ENCODE results near the gene SLFN12L. TPM values are rescaled to one million over a fixed set of nuclear protein-coding genes. Genes with fewer than 3 reads are reported as not detected.
"Not testable (repeated sequence)": the region's sequence is repeated elsewhere in the genome, so short reads cannot be mapped to it uniquely, and the experiment has no call there.

SLFN12L gene
- total RNA-seq, 1 experiment from 2014 or later, result not detected

DNA sequence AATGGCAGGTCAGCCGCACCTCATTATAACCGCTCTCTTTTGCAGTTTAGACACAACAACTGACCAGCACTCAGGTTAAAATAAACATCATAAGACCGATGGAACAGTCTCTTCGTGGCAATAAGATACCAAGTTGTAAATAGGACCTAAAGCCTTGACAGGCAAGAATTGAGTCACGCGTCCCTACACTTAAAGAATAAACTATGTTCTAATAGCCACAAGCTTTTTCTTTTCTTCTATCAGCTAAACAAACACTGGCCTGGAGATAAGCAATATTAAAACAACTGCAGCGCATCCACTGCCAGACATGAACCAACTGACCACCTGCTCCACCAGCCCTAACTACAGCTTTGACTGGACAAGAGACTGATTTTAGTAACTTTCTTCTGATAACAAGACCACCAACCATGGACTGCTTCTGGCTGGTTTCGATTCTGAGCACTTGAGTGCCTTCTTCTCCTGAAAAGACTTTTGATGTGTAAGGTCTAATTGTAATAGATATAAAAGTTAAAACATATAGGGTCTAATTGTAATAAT lies 17.5 kb downstream of the SLFN12L start:
- Histone ChIP-seq H3K4me1 (ENCODE audit: insufficient read depth, low read length) (no peaks in the 10 kb centered on the region), H3K9ac (ENCODE audit: low read length) (no peak overlapping the region), H3K27ac (ENCODE audit: low read length) (no peak overlapping the region), H4K20me1 (ENCODE audit: low read length) (no peaks in the 10 kb centered on the region), H3F3A (ENCODE audit: low read length, unreplicated experiment) (no peaks in the 10 kb centered on the region), H3K9me2 (replicated peaks; ENCODE audit: low read length) (no peaks in the 10 kb centered on the region), H2AFZ (ENCODE audit: low read length) (no peak overlapping the region), H3K79me2 (ENCODE audit: low read length) (no peaks in the 10 kb centered on the region), H3K9me3 (ENCODE audit: low read length) (no peaks in the 10 kb centered on the region), H3K4me3 (ENCODE audit: low read length) (no peak overlapping the region), H3K4me2 (ENCODE audit: low read length) (no peak overlapping the region), H3K27me3 (ENCODE audit: low read length) (peaks cover 4% of the 10 kb centered on the region; the same call in 1 of the 2 replicates), H3K36me3 (ENCODE audit: low read depth, low read length) (no peaks in the 10 kb centered on the region)
- no peak for ATAC-seq
- no TSS peak for BruUV-seq (replicated peaks)
- DNase-seq, result no peak
- TF ChIP-seq, protein P1, sequence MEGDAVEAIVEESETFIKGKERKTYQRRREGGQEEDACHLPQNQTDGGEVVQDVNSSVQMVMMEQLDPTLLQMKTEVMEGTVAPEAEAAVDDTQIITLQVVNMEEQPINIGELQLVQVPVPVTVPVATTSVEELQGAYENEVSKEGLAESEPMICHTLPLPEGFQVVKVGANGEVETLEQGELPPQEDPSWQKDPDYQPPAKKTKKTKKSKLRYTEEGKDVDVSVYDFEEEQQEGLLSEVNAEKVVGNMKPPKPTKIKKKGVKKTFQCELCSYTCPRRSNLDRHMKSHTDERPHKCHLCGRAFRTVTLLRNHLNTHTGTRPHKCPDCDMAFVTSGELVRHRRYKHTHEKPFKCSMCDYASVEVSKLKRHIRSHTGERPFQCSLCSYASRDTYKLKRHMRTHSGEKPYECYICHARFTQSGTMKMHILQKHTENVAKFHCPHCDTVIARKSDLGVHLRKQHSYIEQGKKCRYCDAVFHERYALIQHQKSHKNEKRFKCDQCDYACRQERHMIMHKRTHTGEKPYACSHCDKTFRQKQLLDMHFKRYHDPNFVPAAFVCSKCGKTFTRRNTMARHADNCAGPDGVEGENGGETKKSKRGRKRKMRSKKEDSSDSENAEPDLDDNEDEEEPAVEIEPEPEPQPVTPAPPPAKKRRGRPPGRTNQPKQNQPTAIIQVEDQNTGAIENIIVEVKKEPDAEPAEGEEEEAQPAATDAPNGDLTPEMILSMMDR (conservative IDR thresholded peaks at IDR 0.05; ENCODE audit: low read depth, low read length), result no peak
- intact Hi-C loops (cut with micrococcal nuclease), result no loop called here
- ChIA-PET CTCF (no interaction called here), POLR2A (ENCODE audit: unreplicated experiment) (no interaction called here)

DNA sequence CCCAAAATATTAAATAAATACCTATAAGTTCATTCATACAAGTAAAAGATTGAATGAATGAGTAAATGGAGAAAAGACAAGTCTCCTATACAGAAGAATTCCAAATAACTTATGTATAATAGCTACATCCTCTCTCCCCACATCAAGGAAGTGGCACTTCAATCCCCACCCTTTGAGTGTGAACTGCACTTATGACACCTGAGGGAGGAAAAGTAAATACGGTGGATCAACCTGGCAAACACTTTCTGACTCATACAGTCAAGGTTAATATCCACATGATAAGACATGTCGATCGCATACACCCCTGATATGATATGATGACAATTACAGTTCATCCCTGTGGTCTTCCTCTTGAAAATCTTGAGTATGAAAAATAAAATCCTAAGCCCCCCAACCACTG lies 18.0 kb downstream of the SLFN12L start:
- no peaks in the 10 kb centered on the region for H3F3A ChIP-seq (ENCODE audit: low read length, unreplicated experiment)
- H3K79me2 ChIP-seq (ENCODE audit: low read length), result no peaks in the 10 kb centered on the region
- no peaks in the 10 kb centered on the region for H3K4me1 ChIP-seq (ENCODE audit: insufficient read depth, low read length)
- BruUV-seq (replicated peaks), result no TSS peak
- intact Hi-C loops (cut with micrococcal nuclease), result no loop called here
- no peak overlapping the region for H3K4me3 ChIP-seq (ENCODE audit: low read length)
- TF ChIP-seq EZH2 (IDR thresholded peaks at IDR 0.05; ENCODE audit: low read length, unreplicated experiment), result no peak
- no peak for TF ChIP-seq EZH2phosphoT487 (IDR thresholded peaks at IDR 0.05; ENCODE audit: borderline replicate concordance, low read length)
- TF ChIP-seq, protein P1 (conservative IDR thresholded peaks at IDR 0.05; ENCODE audit: low read depth, low read length), result no peak
- H3K9ac ChIP-seq (ENCODE audit: low read length), result no peak overlapping the region
- no peak for ATAC-seq
- no peak overlapping the region for H2AFZ ChIP-seq (ENCODE audit: low read length)
- no peak overlapping the region for H3K4me2 ChIP-seq (ENCODE audit: low read length)
- no peak for DNase-seq
- no peaks in the 10 kb centered on the region for H3K9me3 ChIP-seq (ENCODE audit: low read length)
- H3K36me3 ChIP-seq (ENCODE audit: low read depth, low read length), result no peaks in the 10 kb centered on the region
- ChIA-PET CTCF (no interaction called here), POLR2A (ENCODE audit: unreplicated experiment) (no interaction called here)
- H3K27ac ChIP-seq (ENCODE audit: low read length), result no peak overlapping the region
- H3K27me3 ChIP-seq (ENCODE audit: low read length), result peaks cover 10% of the 10 kb centered on the region
- H3K9me2 ChIP-seq (replicated peaks; ENCODE audit: low read length), result no peaks in the 10 kb centered on the region
- H4K20me1 ChIP-seq (ENCODE audit: low read length), result no peaks in the 10 kb centered on the region

DNA sequence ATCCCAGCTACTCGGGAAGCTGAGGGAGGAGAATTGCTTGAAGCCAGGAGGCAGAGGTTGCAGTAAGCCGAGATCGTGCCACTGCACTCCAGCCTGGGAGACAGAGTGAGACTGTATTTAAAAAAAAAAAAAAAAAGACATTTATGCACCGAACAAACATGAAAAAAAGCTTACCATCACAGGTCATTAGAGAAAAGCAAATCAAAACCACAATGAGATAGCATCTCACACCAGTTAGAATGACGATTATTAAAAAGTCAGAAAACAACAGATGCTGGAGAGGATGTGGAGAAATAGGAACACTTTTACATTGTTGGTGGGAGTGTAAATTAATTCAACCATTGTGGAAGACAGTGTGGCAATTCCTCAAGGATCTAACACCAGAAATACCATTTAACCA lies 19.0 kb downstream of the SLFN12L start:
- CTCF ChIA-PET; POLR2A ChIA-PET (ENCODE audit: unreplicated experiment); H3K9me2 ChIP-seq (replicated peaks; ENCODE audit: low read length): not testable (repeated sequence)

More for the DNA sequence above, 19.0 kb downstream of the SLFN12L start:
- H2AFZ ChIP-seq (ENCODE audit: low read length); H3K36me3 ChIP-seq (ENCODE audit: low read depth, low read length); H3K9ac ChIP-seq (ENCODE audit: low read length); intact Hi-C loops (cut with micrococcal nuclease); H3K79me2 ChIP-seq (ENCODE audit: low read length); H3K9me3 ChIP-seq (ENCODE audit: low read length); H3K27ac ChIP-seq (ENCODE audit: low read length); DNase-seq; H3K4me3 ChIP-seq (ENCODE audit: low read length); H3K4me2 ChIP-seq (ENCODE audit: low read length); ATAC-seq; H4K20me1 ChIP-seq (ENCODE audit: low read length); BruUV-seq (replicated peaks); H3K4me1 ChIP-seq (ENCODE audit: insufficient read depth, low read length); H3F3A ChIP-seq (ENCODE audit: low read length, unreplicated experiment): not testable (repeated sequence)
- H3K27me3 ChIP-seq (ENCODE audit: low read length), result peaks cover 20% of the 10 kb centered on the region
